ENCODE measurements around the gene CHRDL1. TPM values are rescaled to one million over a fixed set of nuclear protein-coding genes. Genes with fewer than 3 reads are reported as not detected.
A peak's percentile ranks its signal among the peaks of the same experiment; 100 is the strongest.
"Not testable (repeated sequence)": the region's sequence is repeated elsewhere in the genome, so short reads cannot be mapped to it uniquely, and the experiment has no call there.

CHRDL1 gene
- polyA plus RNA-seq: not detected

GRCh38 chrX:110795645-110796406, at the start of gene CHRDL1:
CHRDL1 (minus strand) TSS chrX:110795817; CDS start chrX:110792181, 3,636 bp downstream.
- Mint-ChIP-seq H3K4me3 (no peak within 1 kb of the TSS), H3K4me1 (no peaks in the 10 kb centered on the region), H3K9me3 (peaks cover 0 to 2% (median 0%) of the 10 kb centered on the region in 3 donors), H3K27ac (no peak within 1 kb of the TSS), H3K36me3 (no peaks in the 10 kb centered on the region), H3K27me3 (peaks cover 15% of the 10 kb centered on the region)

GRCh38 chrX:110836982-110837381, 41.4 kb upstream of the CHRDL1 start:
- Mint-ChIP-seq H3K4me1 (no peaks in the 10 kb centered on the region), H3K36me3 (no peaks in the 10 kb centered on the region), H3K9me3 (no peaks in the 10 kb centered on the region), H3K27me3 (no peaks in the 10 kb centered on the region), H3K27ac (no peak overlapping the region), H3K4me3 (no peak overlapping the region)

GRCh38 chrX:110836451-110836850, 40.8 kb upstream of the CHRDL1 start:
- Mint-ChIP-seq H3K27me3 (no peaks in the 10 kb centered on the region), H3K36me3 (no peaks in the 10 kb centered on the region), H3K9me3 (no peaks in the 10 kb centered on the region), H3K4me1 (no peaks in the 10 kb centered on the region), H3K4me3 (peak overlapping the region in 1 of 4 donors; percentile 0), H3K27ac (no peak overlapping the region)

- no peak overlapping the region for H3K27ac Mint-ChIP-seq
Observed at GRCh38 chrX:110836001-110836400, 40.4 kb upstream of the CHRDL1 start.

GRCh38 chrX:110825972-110826371, 30.4 kb upstream of the CHRDL1 start:
- Mint-ChIP-seq H3K4me3 (no peak overlapping the region), H3K9me3 (peaks cover 0 to 11% (median 0%) of the 10 kb centered on the region in 3 donors), H3K27ac (no peak overlapping the region), H3K36me3 (no peaks in the 10 kb centered on the region), H3K4me1 (no peaks in the 10 kb centered on the region), H3K27me3 (peaks cover 11% of the 10 kb centered on the region)

More at GRCh38 chrX:110836001-110836400, 40.4 kb upstream of the CHRDL1 start:
- Mint-ChIP-seq H3K36me3 (no peaks in the 10 kb centered on the region), H3K9me3 (no peaks in the 10 kb centered on the region), H3K4me1 (no peaks in the 10 kb centered on the region), H3K27me3 (no peaks in the 10 kb centered on the region), H3K4me3 (no peak overlapping the region)

GRCh38 chrX:110816543-110816942, 20.9 kb upstream of the CHRDL1 start:
- not testable (repeated sequence) for H3K27ac Mint-ChIP-seq, H3K4me3 Mint-ChIP-seq, H3K9me3 Mint-ChIP-seq, H3K4me1 Mint-ChIP-seq, H3K36me3 Mint-ChIP-seq, H3K27me3 Mint-ChIP-seq

- H3K4me3 Mint-ChIP-seq: no peak overlapping the region
- H3K27ac Mint-ChIP-seq: no peak overlapping the region
- H3K4me1 Mint-ChIP-seq: no peaks in the 10 kb centered on the region
- no peaks in the 10 kb centered on the region for H3K36me3 Mint-ChIP-seq
- H3K27me3 Mint-ChIP-seq: no peaks in the 10 kb centered on the region
- no peaks in the 10 kb centered on the region for H3K9me3 Mint-ChIP-seq
Observed at GRCh38 chrX:110806145-110806544, 10.5 kb upstream of the CHRDL1 start.

GRCh38 chrX:110805303-110805702, 9.7 kb upstream of the CHRDL1 start:
- Mint-ChIP-seq H3K4me1 (no peaks in the 10 kb centered on the region), H3K4me3 (no peak overlapping the region), H3K9me3 (peaks cover 0 to 2% (median 0%) of the 10 kb centered on the region in 3 donors), H3K36me3 (no peaks in the 10 kb centered on the region), H3K27me3 (no peaks in the 10 kb centered on the region), H3K27ac (no peak overlapping the region)

GRCh38 chrX:110804446-110804845, 8.8 kb upstream of the CHRDL1 start:
- H3K27ac Mint-ChIP-seq: no peak overlapping the region
- no peaks in the 10 kb centered on the region for H3K4me1 Mint-ChIP-seq
- peaks cover 0 to 2% (median 0%) of the 10 kb centered on the region in 3 donors for H3K9me3 Mint-ChIP-seq
- no peak overlapping the region for H3K4me3 Mint-ChIP-seq
- no peaks in the 10 kb centered on the region for H3K27me3 Mint-ChIP-seq
- no peaks in the 10 kb centered on the region for H3K36me3 Mint-ChIP-seq

GRCh38 chrX:110803506-110803905, 7.9 kb upstream of the CHRDL1 start:
- Mint-ChIP-seq H3K27me3 (no peaks in the 10 kb centered on the region), H3K4me3 (no peak overlapping the region), H3K36me3 (no peaks in the 10 kb centered on the region), H3K27ac (no peak overlapping the region), H3K4me1 (no peaks in the 10 kb centered on the region), H3K9me3 (peaks cover 0 to 2% (median 0%) of the 10 kb centered on the region in 3 donors)

- Mint-ChIP-seq H3K4me1 (no peaks in the 10 kb centered on the region), H3K4me3 (no peak overlapping the region), H3K36me3 (no peaks in the 10 kb centered on the region), H3K27me3 (peaks cover 13% of the 10 kb centered on the region), H3K27ac (no peak overlapping the region), H3K9me3 (peaks cover 0 to 2% (median 0%) of the 10 kb centered on the region in 3 donors)
Observed at GRCh38 chrX:110796407-110796697, 735 bp upstream of the CHRDL1 start.

GRCh38 chrX:110794601-110795000, 1.0 kb downstream of the CHRDL1 start:
- Mint-ChIP-seq H3K36me3 (no peaks in the 10 kb centered on the region), H3K4me1 (no peaks in the 10 kb centered on the region), H3K27me3 (peaks cover 15% of the 10 kb centered on the region), H3K9me3 (no peaks in the 10 kb centered on the region), H3K4me3 (no peak overlapping the region), H3K27ac (no peak overlapping the region)

GRCh38 chrX:110791071-110791470, 4.5 kb downstream of the CHRDL1 start:
- Mint-ChIP-seq H3K27me3 (peaks cover 13% of the 10 kb centered on the region), H3K36me3 (no peaks in the 10 kb centered on the region), H3K9me3 (no peaks in the 10 kb centered on the region), H3K4me1 (no peaks in the 10 kb centered on the region), H3K4me3 (no peak overlapping the region), H3K27ac (no peak overlapping the region)

GRCh38 chrX:110786486-110786885, 9.1 kb downstream of the CHRDL1 start:
- H3K36me3 Mint-ChIP-seq: no peaks in the 10 kb centered on the region
- H3K4me3 Mint-ChIP-seq: no peak overlapping the region
- H3K9me3 Mint-ChIP-seq: no peaks in the 10 kb centered on the region
- H3K27ac Mint-ChIP-seq: no peak overlapping the region
- peaks cover 8% of the 10 kb centered on the region for H3K27me3 Mint-ChIP-seq
- H3K4me1 Mint-ChIP-seq: no peaks in the 10 kb centered on the region

GRCh38 chrX:110759785-110760184, 35.8 kb downstream of the CHRDL1 start:
- Mint-ChIP-seq H3K4me3 (no peak overlapping the region), H3K9me3 (peaks cover 0 to 16% (median 10%) of the 10 kb centered on the region in 3 donors), H3K36me3 (no peaks in the 10 kb centered on the region), H3K4me1 (no peaks in the 10 kb centered on the region), H3K27ac (no peak overlapping the region), H3K27me3 (no peaks in the 10 kb centered on the region)

- Mint-ChIP-seq H3K36me3 (no peaks in the 10 kb centered on the region), H3K4me1 (no peaks in the 10 kb centered on the region), H3K27ac (no peak overlapping the region), H3K4me3 (no peak overlapping the region), H3K9me3 (peaks cover 0 to 11% (median 7%) of the 10 kb centered on the region in 3 donors), H3K27me3 (peaks cover 1% of the 10 kb centered on the region)
Observed at GRCh38 chrX:110758781-110759422, 36.7 kb downstream of the CHRDL1 start.
